Activated CD8-positive, alpha-beta T cell treated with anti-CD3 and anti-CD28 coated beads for 36 hours (primary cell): ENCODE measurements around the gene SLIT1. TPM values are rescaled to one million over a fixed set of nuclear protein-coding genes. Genes with fewer than 3 reads are reported as not detected.
A peak's percentile ranks its signal among the peaks of the same experiment; 100 is the strongest.

Experiments
- ATAC-seq: fragments of 200-7000 bp; cut with Tn5 transposase; one replicate; pipeline ENCODE4 v1.10.0; 2021; ENCODE audit warnings: mild to moderate bottlenecking, moderate library complexity
- CTCF ChIA-PET: fragments of 350-600 bp; sonication (Branson Sonifier 250); formaldehyde crosslinking; loops from one replicate; lab custom pipeline; 2021; ENCODE audit warnings: antibody characterized with exemption; lab: Charles Lee
- POLR2A ChIA-PET: fragments of 350-600 bp; sonication (Branson Sonifier 250); formaldehyde crosslinking; loops from one replicate; lab custom pipeline; 2021; ENCODE audit warnings: antibody characterized with exemption; lab: Charles Lee
- DNase-seq: peaks from one replicate; pipeline ENCODE4 v3.0.0-alpha.2; 2020
- H3K27ac Mint-ChIP-seq: one replicate; pipeline ENCODE4 v1.8.0; 2021; ENCODE audit warnings: mild to moderate bottlenecking, mixed read lengths
- H3K27me3 Mint-ChIP-seq: one replicate; pipeline ENCODE4 v1.8.0; 2021; ENCODE audit warnings: mixed read lengths
- H3K36me3 Mint-ChIP-seq: one replicate; pipeline ENCODE4 v1.8.0; 2021; ENCODE audit warnings: low read depth, mixed read lengths
- H3K4me1 Mint-ChIP-seq: one replicate; pipeline ENCODE4 v1.8.0; 2021; ENCODE audit warnings: low read depth, mixed read lengths
- H3K4me3 Mint-ChIP-seq: one replicate; pipeline ENCODE4 v1.8.0; 2021; ENCODE audit warnings: mild to moderate bottlenecking, moderate library complexity, mixed read lengths
- H3K9me3 Mint-ChIP-seq: one replicate; pipeline ENCODE4 v1.8.0; 2021; ENCODE audit warnings: mixed read lengths
- CTCF ChIP-seq: fragments of 200-600 bp; IDR thresholded peaks from one replicate; pipeline ENCODE4 v1.8.0; 2022; ENCODE audit warnings: antibody characterized with exemption, mild to moderate bottlenecking
- intact Hi-C: fragments of 100-400 bp; cut with micrococcal nuclease; formaldehyde crosslinking; loops from one replicate; pipeline ENCODE4 v1.10.0; 2022
- total RNA-seq, 2 experiments: library from RNA; stranded (reverse); gene quantifications; one replicate each; pipeline ENCODE4 v1.2.3, GENCODE V29; 2021

The SLIT1 gene
- total RNA-seq, 2 experiments from 2014 or later = 0.34 to 1.2 TPM

GRCh38 chr10:97123765-97124164 is 62.0 kb downstream of the SLIT1 start:
- Mint-ChIP-seq H3K4me1 (no peaks in the 10 kb centered on the region), H3K27ac (no peak overlapping the region), H3K9me3 (no peaks in the 10 kb centered on the region), H3K4me3 (no peak overlapping the region), H3K36me3 (no peaks in the 10 kb centered on the region), H3K27me3 (peaks cover 3% of the 10 kb centered on the region)
- intact Hi-C loops = no loop called here
- TF ChIP-seq CTCF = no peak
- POLR2A ChIA-PET = no interaction called here
- ATAC-seq (no peak), DNase-seq (no peak)
- CTCF ChIA-PET = interaction anchor here (0.7 to 1.4 kb wide), 4 partner anchors 9 to 86 kb away, joined by 3 to 5 read pairs (median 4); no protein-coding TSS in a partner anchor

- CTCF ChIA-PET = interaction anchor here (0.9 to 1.4 kb wide), 3 partner anchors 48 to 158 kb away, joined by 3 to 7 read pairs (median 5); no protein-coding TSS in a partner anchor
- H3K36me3 Mint-ChIP-seq = no peaks in the 10 kb centered on the region
- H3K27ac Mint-ChIP-seq = no peak overlapping the region
- no peak for TF ChIP-seq CTCF
- H3K9me3 Mint-ChIP-seq = no peaks in the 10 kb centered on the region
- H3K27me3 Mint-ChIP-seq = peaks cover 3% of the 10 kb centered on the region
- no peak overlapping the region for H3K4me3 Mint-ChIP-seq
- POLR2A ChIA-PET = no interaction called here
- DNase-seq = no peak
- intact Hi-C loops = no loop called here
- no peaks in the 10 kb centered on the region for H3K4me1 Mint-ChIP-seq
- no peak for ATAC-seq
Observed at GRCh38 chr10:97121041-97121440, 64.7 kb downstream of the SLIT1 start.

- Mint-ChIP-seq H3K4me1 (no peaks in the 10 kb centered on the region), H3K27ac (no peak overlapping the region), H3K9me3 (no peaks in the 10 kb centered on the region), H3K4me3 (no peak overlapping the region), H3K36me3 (no peaks in the 10 kb centered on the region), H3K27me3 (peaks cover 3% of the 10 kb centered on the region)
- TF ChIP-seq CTCF = no peak
- intact Hi-C loops = no loop called here
- ChIA-PET CTCF (interaction anchor here (0.7 to 2.1 kb wide), 6 partner anchors 39 to 158 kb away, joined by 3 to 7 read pairs (median 4); no protein-coding TSS in a partner anchor), POLR2A (no interaction called here)
- no peak for DNase-seq
- ATAC-seq = no peak
Observed at GRCh38 chr10:97120370-97120769, 65.4 kb downstream of the SLIT1 start.

GRCh38 chr10:97119058-97119745 is 66.6 kb downstream of the SLIT1 start:
- DNase-seq = no peak
- no peaks in the 10 kb centered on the region for H3K9me3 Mint-ChIP-seq
- no peak overlapping the region for H3K27ac Mint-ChIP-seq
- H3K4me3 Mint-ChIP-seq = no peak overlapping the region
- no peaks in the 10 kb centered on the region for H3K4me1 Mint-ChIP-seq
- no peak for TF ChIP-seq CTCF
- H3K36me3 Mint-ChIP-seq = no peaks in the 10 kb centered on the region
- ChIA-PET POLR2A (no interaction called here), CTCF (interaction anchor here (0.7 to 2.1 kb wide), 7 partner anchors 10 to 91 kb away, joined by 3 to 8 read pairs (median 3); no protein-coding TSS in a partner anchor)
- H3K27me3 Mint-ChIP-seq = peaks cover 3% of the 10 kb centered on the region
- no peak for ATAC-seq
- intact Hi-C loops = loop anchor here (5.0 kb wide), 1 partner anchor 47 kb away; no protein-coding TSS in a partner anchor

GRCh38 chr10:97117372-97117771 is 68.4 kb downstream of the SLIT1 start:
- Mint-ChIP-seq H3K27me3 (peaks cover 3% of the 10 kb centered on the region), H3K9me3 (no peaks in the 10 kb centered on the region), H3K4me1 (no peaks in the 10 kb centered on the region), H3K4me3 (no peak overlapping the region), H3K27ac (no peak overlapping the region), H3K36me3 (no peaks in the 10 kb centered on the region)
- ATAC-seq = no peak
- peak; percentile 51 for TF ChIP-seq CTCF
- POLR2A ChIA-PET = no interaction called here
- CTCF ChIA-PET = interaction anchor here (0.6 to 3.9 kb wide), 16 partner anchors 10 to 117 kb away, joined by 3 to 44 read pairs (median 4); no protein-coding TSS in a partner anchor
- intact Hi-C loops = loop anchor here (5.0 kb wide), 1 partner anchor 45 kb away; no protein-coding TSS in a partner anchor
- peak; percentile 19 for DNase-seq
